Measurements from ENCODE around the gene DYRK3. TPM values are rescaled to one million over a fixed set of nuclear protein-coding genes. Genes with fewer than 3 reads are reported as not detected.

The DYRK3 gene
- total and polyA plus RNA-seq, 11 donors = 6.5 to 32.5 (median 15.9) TPM

GRCh38 chr1:206679738-206680211 is 44.4 kb downstream of the DYRK3 start:
- H3K27me3 ChIP-seq = no peaks in the 10 kb centered on the region
- H3K27ac ChIP-seq = no peak overlapping the region
- TF ChIP-seq POLR2A (IDR thresholded peaks at IDR 0.05) = no peak
- TF ChIP-seq, protein P1, sequence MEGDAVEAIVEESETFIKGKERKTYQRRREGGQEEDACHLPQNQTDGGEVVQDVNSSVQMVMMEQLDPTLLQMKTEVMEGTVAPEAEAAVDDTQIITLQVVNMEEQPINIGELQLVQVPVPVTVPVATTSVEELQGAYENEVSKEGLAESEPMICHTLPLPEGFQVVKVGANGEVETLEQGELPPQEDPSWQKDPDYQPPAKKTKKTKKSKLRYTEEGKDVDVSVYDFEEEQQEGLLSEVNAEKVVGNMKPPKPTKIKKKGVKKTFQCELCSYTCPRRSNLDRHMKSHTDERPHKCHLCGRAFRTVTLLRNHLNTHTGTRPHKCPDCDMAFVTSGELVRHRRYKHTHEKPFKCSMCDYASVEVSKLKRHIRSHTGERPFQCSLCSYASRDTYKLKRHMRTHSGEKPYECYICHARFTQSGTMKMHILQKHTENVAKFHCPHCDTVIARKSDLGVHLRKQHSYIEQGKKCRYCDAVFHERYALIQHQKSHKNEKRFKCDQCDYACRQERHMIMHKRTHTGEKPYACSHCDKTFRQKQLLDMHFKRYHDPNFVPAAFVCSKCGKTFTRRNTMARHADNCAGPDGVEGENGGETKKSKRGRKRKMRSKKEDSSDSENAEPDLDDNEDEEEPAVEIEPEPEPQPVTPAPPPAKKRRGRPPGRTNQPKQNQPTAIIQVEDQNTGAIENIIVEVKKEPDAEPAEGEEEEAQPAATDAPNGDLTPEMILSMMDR (IDR thresholded peaks at IDR 0.05) = no peak
- no peaks in the 10 kb centered on the region for H3K36me3 ChIP-seq
- 50 to 63% (median 59%) methylated on average over 5 of the region's 5 CpGs for WGBS, 4 donors
- no peak for ATAC-seq
- intact Hi-C loops (cut with DNase I) = no loop called here
- H3K4me3 ChIP-seq = no peak overlapping the region
- peaks cover 0 to 45% (median 16%) of the 10 kb centered on the region in 12 donors for H3K4me1 ChIP-seq
- DNase-seq = no peak
- H3K9me3 ChIP-seq = no peaks in the 10 kb centered on the region

DNA sequence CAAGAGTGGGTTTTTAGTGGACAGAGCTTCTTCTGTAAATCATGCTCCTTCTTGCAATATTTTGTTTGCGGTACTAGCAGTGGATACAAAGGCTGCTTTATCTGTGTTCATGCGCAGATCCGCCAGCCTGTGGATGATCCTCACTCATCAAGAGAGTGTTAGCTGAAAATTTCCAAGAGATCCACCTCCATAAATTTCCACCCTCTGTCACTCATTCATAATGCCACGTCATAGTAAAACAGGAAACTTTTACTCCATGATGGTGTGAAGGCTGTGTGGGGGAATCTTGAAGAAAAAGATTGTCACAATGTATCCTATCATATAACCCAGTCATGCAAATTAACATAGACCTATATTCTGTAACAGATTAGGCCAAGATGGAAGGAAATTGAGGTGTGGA is 44.9 kb downstream of the DYRK3 start:
- intact Hi-C loops (cut with DNase I) = no loop called here
- Histone ChIP-seq H3K9me3 (no peaks in the 10 kb centered on the region), H3K27me3 (no peaks in the 10 kb centered on the region), H3K4me3 (no peak overlapping the region), H3K36me3 (no peaks in the 10 kb centered on the region), H3K4me1 (peaks cover 0 to 40% (median 12%) of the 10 kb centered on the region in 12 donors), H3K27ac (no peak overlapping the region)
- DNase-seq = no peak
- no peak for ATAC-seq
- WGBS, 4 donors = 74 to 88% (median 82%) methylated on average over 4 of the region's 4 CpGs
- TF ChIP-seq POLR2A (IDR thresholded peaks at IDR 0.05) = no peak
- TF ChIP-seq, protein P1 (IDR thresholded peaks at IDR 0.05) = no peak

- H3K9me3 ChIP-seq = no peaks in the 10 kb centered on the region
- no peaks in the 10 kb centered on the region for H3K27me3 ChIP-seq
- H3K4me1 ChIP-seq = peaks cover 0 to 40% (median 6%) of the 10 kb centered on the region in 12 donors
- intact Hi-C loops (cut with DNase I) = loop anchor here in 1 of 10 donors (1.0 kb wide), 1 partner anchor 12 kb away; no protein-coding TSS in a partner anchor
- ATAC-seq = no peak
- no peaks in the 10 kb centered on the region for H3K36me3 ChIP-seq
- DNase-seq = no peak
- H3K27ac ChIP-seq = no peak overlapping the region
- WGBS, 4 donors = 60 to 82% (median 76%) methylated on average over 2 of the region's 2 CpGs
- no peak overlapping the region for H3K4me3 ChIP-seq
- TF ChIP-seq, protein P1 (IDR thresholded peaks at IDR 0.05) = no peak
- TF ChIP-seq POLR2A (IDR thresholded peaks at IDR 0.05) = no peak
These were observed 46.0 kb downstream of the DYRK3 start for GRCh38 chr1:206681359-206681758.

GRCh38 chr1:206682111-206682510 is 46.8 kb downstream of the DYRK3 start:
- Histone ChIP-seq H3K4me1 (peaks cover 0 to 48% (median 10%) of the 10 kb centered on the region in 12 donors), H3K4me3 (no peak overlapping the region), H3K27ac (no peak overlapping the region), H3K27me3 (no peaks in the 10 kb centered on the region), H3K9me3 (no peaks in the 10 kb centered on the region), H3K36me3 (no peaks in the 10 kb centered on the region)
- DNase-seq (no peak), ATAC-seq (no peak)
- TF ChIP-seq, protein P1 (IDR thresholded peaks at IDR 0.05) = no peak
- TF ChIP-seq POLR2A (IDR thresholded peaks at IDR 0.05) = no peak
- WGBS, 4 donors = 50 to 74% (median 61%) methylated on average over 3 of the region's 3 CpGs
- intact Hi-C loops (cut with DNase I) = no loop called here

All from heart left ventricle (tissue), 16 donors.